SKM-1 treated with dmso at 0.1 percent for 144 hours (cell line): ENCODE data around the gene LZTFL1.
A peak's percentile ranks its signal among the peaks of the same experiment; 100 is the strongest.

Experiments
- DNase-seq: peaks from one replicate; lab custom pipeline; 2025; ENCODE audit not compliant: unreplicated experiment; lab: John Stamatoyannopoulos, UW

LZTFL1 gene, protein sequence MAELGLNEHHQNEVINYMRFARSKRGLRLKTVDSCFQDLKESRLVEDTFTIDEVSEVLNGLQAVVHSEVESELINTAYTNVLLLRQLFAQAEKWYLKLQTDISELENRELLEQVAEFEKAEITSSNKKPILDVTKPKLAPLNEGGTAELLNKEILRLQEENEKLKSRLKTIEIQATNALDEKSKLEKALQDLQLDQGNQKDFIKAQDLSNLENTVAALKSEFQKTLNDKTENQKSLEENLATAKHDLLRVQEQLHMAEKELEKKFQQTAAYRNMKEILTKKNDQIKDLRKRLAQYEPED

DNA sequence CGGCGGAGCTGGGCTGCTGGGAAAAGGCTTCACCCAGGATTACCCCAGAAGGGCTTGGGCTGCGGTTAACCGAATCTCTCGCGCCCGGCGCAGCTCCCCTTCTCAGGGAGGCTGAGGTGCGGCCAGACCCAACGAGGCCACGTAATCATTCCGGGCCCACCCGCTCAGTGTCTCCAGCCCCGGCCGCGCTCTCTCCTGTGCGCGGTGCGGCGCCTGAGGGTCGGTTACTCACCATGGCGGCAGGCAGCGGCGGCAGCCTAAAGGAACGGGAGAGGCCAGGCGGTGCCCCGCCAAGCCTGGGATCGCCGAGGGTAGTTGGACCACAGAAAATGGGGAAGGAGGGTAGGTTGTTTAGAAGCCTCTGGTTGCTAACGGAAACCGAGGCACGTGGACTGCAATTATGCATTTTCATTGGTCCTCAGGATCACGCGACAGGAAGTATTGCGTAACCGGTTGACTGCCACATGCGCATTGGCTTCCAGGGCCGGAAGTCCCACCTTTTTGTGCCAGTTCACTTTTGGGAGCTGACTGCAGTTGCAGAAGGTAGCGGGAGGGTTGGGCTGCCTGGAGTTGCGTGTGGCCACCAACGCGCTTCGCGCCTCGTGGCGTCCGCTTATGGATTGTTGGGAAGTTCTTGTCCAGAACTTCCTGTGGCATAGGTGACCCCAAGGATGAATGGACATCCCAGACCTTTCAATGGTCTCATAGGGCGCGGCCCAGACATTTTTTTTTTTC is at the start of gene LZTFL1:
Gene LZTFL1, minus strand, starts transcription at position 363 of the 735 bp plus-strand sequence. Its CDS starts 128 bp downstream, at position 235.
- peak; percentile 96 for DNase-seq

DNA sequence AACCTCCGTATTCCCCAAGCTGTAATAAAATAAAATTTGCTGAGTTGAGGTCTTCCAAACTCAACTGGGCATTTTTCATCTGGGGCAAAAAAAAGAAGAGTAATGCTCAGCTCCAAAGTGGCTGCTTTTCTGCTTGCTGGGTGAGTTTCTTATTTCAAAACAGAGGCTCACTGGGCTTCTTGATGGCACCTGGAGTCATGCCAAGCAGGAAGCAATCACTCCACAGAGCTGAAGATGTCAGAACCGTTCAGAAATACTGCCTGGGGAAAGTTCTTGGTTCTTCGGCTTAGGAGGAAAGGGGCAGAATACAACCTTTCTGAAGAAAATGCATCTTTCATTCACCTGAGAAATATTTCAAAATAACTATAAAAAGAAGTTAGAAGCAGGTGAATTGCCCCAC is 48.5 kb upstream of the LZTFL1 start:
- no peak for DNase-seq

GRCh38 chr3:45889337-45889736 is 47.4 kb upstream of the LZTFL1 start:
- no peak for DNase-seq

- no peak for DNase-seq
Measured at GRCh38 chr3:45887759-45888511, 46.0 kb upstream of the LZTFL1 start.

DNA sequence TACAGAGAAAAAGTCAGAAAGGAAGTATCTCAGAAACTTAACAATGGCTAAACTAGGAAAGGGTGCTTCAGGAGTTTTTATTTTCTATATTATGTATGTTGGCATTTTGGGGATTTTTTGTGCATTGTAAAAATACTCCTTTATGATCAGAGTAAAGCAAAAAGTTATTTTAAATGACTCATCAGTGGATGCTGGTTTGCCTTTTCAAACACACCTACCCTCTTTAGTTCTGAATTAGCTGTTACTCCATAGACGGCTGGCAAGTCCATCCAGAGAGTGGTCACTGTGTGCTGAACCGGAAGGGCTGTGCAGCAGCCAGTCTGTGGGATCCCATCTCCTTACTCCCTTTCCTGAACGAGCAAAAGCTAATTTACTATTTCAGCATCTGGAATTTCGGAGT is 45.4 kb upstream of the LZTFL1 start:
- no peak for DNase-seq

GRCh38 chr3:45885979-45886705 is 44.2 kb upstream of the LZTFL1 start, which contains the start of gene CCR9:
Gene CCR9 (plus strand): TSS chr3:45886543. CDS start chr3:45894934, 8,391 bp downstream.
- no peak for DNase-seq

GRCh38 chr3:45884368-45885201 is 42.7 kb upstream of the LZTFL1 start:
- DNase-seq, result no peak

GRCh38 chr3:45881078-45882022 is 39.4 kb upstream of the LZTFL1 start:
- DNase-seq, result no peak

GRCh38 chr3:45880725-45881077 is 38.8 kb upstream of the LZTFL1 start:
- no peak for DNase-seq

DNA sequence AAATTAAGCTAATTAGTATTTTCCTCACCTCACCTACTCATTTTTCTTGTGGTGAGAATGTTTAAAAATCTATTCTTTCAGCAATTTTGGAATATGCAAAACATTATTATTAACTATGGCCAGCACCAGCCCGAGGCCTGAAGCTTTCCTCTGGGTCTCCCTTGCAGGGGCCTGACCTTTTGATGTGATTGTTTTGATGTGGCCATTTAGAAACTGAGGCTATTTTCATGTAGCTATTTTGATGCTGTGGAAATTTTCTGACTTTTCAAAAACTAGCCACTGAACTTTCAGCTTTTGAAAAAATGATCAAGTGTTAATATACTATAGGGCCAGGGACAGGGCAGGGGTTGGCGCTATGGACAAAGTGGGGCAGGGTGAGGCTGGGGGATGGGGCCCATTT is 36.2 kb upstream of the LZTFL1 start:
- no peak for DNase-seq

- DNase-seq, result no peak
Measured at GRCh38 chr3:45874677-45875346, 32.9 kb upstream of the LZTFL1 start.

- no peak for DNase-seq
Measured at GRCh38 chr3:45873638-45874037, 31.7 kb upstream of the LZTFL1 start.

DNA sequence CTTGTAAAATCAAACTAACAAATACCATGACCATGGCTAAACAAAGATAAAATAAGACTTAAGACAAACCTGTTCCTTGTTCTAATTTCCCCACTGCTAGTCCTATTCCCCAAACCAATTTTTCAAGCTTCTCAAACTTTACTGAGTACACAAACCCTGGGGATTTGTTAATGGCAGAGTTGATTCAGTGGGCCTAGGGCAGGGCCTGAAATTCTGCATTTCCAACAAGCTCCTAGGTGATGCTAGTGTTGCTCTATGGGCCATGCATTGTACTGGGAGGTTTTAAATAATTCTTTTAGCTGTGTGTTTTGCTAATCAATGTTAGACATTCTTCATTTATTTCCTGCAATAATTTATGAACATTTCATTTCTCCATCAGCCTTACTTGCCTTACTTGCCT is 31.1 kb upstream of the LZTFL1 start:
- no peak for DNase-seq

DNA sequence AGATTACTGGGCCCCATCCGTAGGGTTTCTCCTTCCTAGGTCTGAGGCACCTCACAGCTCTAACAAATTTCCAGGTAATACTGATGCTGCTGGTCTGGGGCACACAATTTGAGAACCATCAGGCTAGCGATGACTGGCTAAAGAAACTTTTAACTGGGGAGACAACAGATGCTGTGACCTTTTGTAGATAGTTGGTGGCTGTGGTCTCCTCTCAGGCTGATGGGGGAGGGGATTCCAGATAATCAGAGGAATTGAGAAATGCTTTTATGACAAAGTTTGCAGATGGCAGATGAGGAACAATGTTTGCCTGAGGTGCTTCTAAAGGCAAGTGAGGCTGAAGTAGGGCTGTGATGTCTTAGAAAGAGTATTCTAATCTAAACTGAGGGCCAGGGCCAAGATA is 30.6 kb upstream of the LZTFL1 start:
- DNase-seq, result no peak

GRCh38 chr3:45871780-45872179 is 29.9 kb upstream of the LZTFL1 start:
- no peak for DNase-seq

DNA sequence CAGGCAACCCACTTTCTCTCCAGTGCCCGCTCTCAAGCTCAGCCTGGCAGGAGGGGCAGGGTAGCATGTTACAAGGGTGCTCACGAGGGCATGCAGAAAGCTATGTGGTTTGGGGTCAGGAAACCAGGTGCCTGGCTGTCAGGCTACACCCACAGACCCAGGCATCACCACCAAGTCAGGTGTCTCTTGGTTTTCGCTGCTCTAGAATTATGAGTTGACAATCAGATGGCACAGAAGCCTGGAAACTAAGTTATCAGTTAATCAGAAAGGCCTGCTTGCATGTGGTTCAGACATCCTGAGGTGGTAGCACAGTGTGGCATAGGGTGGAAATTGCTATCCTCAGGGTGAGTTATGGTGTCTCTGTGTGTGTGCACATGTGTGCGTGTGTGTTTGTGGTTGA is 28.2 kb upstream of the LZTFL1 start:
- DNase-seq, result no peak

DNA sequence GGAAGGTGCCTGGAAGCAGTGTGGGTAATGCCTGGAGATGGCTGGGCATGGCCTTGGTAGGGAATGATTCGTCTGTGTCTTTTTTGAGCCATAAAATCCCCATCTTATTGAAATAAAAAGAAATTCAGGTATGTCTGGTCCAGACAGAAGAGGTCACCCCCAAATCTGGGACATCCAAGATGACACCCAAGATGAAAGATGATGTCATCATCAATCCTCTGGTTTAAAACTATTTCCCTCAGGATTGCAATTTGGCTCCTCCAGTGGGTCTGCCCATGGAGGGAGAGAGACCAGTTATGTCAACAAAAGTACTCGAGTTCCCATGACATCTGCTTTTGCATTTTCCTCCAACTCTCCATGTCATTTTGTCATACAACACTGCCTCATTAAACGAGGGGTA is 27.7 kb upstream of the LZTFL1 start:
- no peak for DNase-seq

GRCh38 chr3:45868650-45869049 is 26.7 kb upstream of the LZTFL1 start:
- DNase-seq, result no peak

- no peak for DNase-seq
Measured at GRCh38 chr3:45868213-45868612, 26.3 kb upstream of the LZTFL1 start.
